Right ventricle myocardium inferior (tissue), 1 donor: ENCODE results near the gene SMAP1. TPM values are rescaled to one million over a fixed set of nuclear protein-coding genes. Genes with fewer than 3 reads are reported as not detected.

Experiments used
- ATAC-seq: fragments of 200-7000 bp; cut with Tn5 transposase; one replicate; pipeline ENCODE4 v1.9.1; 2020; ENCODE audit warnings: mild to moderate bottlenecking, moderate library complexity
- DNase-seq: peaks from one replicate; pipeline ENCODE4 v3.0.0; 2021; ENCODE audit errors: missing footprints
- intact Hi-C: fragments of 100-400 bp; cut with DNase I; formaldehyde crosslinking; loops from one replicate; pipeline ENCODE4 v1.11.0; 2022
- long read RNA-seq: library from polyadenylated mRNA; unstranded; transcript quantifications from one replicate; pipeline ENCODE4 v2.0.0, GENCODE V29; 2021
- total RNA-seq: library from RNA; stranded (reverse); fragmentation: NEBNext Ultra II Directional; extraction: Animal tissue kit (Norgen Biotek cat#: 25700); gene quantifications from one replicate; pipeline ENCODE4 v1.2.1, GENCODE V29; 2021
- donor health status: DM: no; HTN: yes; CAD: no; lungs with severe emphysema.

The SMAP1 gene
- 27.3 TPM for total RNA-seq
- long read RNA-seq, transcript SMAP1-203 (11 exons, 3,333 nt), result major isoform, 30 of 37 reads
- long read RNA-seq, partial matches to known transcripts, result 3 of 37 reads
- long read RNA-seq, other reads (novel, unspliced or antisense), result 4 of 37 reads

GRCh38 chr6:70667711-70668498, at the start of gene SMAP1:
Gene SMAP1 (plus strand): TSS chr6:70667883. CDS start chr6:70668024, 141 bp downstream.
- peak; percentile 99 for ATAC-seq

GRCh38 chr6:70620746-70621145, 46.9 kb upstream of the SMAP1 start:
- ATAC-seq, result no peak
- DNase-seq, result no peak
- intact Hi-C loops, result no loop called here

More at GRCh38 chr6:70667711-70668498, at the start of gene SMAP1:
- peak; percentile 97 for DNase-seq
- intact Hi-C loops, result loop anchor here (5.0 to 10.0 kb wide), 3 partner anchors 101 to 253 kb away; partner anchors contain the start of genes FAM135A and SDHAF4

GRCh38 chr6:70622461-70622860, 45.2 kb upstream of the SMAP1 start:
- no peak for ATAC-seq
- intact Hi-C loops, result no loop called here
- no peak for DNase-seq

- no peak for ATAC-seq
- intact Hi-C loops, result no loop called here
- DNase-seq, result no peak
Observed at GRCh38 chr6:70625436-70625835, 42.2 kb upstream of the SMAP1 start.

- intact Hi-C loops, result no loop called here
Observed at GRCh38 chr6:70627500-70628254, 40.0 kb upstream of the SMAP1 start.

GRCh38 chr6:70629929-70630328, 37.8 kb upstream of the SMAP1 start:
- intact Hi-C loops, result no loop called here
- DNase-seq, result no peak
- no peak for ATAC-seq

More at GRCh38 chr6:70627500-70628254, 40.0 kb upstream of the SMAP1 start:
- ATAC-seq (no peak), DNase-seq (no peak)

- intact Hi-C loops, result no loop called here
- ATAC-seq, result no peak
- DNase-seq, result no peak
Observed at GRCh38 chr6:70633870-70634269, 33.8 kb upstream of the SMAP1 start.

- intact Hi-C loops, result no loop called here
- ATAC-seq, result no peak
Observed at GRCh38 chr6:70636596-70636995, 31.1 kb upstream of the SMAP1 start.

GRCh38 chr6:70638468-70638867, 29.2 kb upstream of the SMAP1 start:
- ATAC-seq, result no peak
- no peak for DNase-seq
- intact Hi-C loops, result no loop called here

More at GRCh38 chr6:70636596-70636995, 31.1 kb upstream of the SMAP1 start:
- DNase-seq, result no peak

GRCh38 chr6:70651326-70651905, 16.3 kb upstream of the SMAP1 start:
- DNase-seq (no peak), ATAC-seq (no peak)
- intact Hi-C loops, result no loop called here

GRCh38 chr6:70652216-70652615, 15.5 kb upstream of the SMAP1 start:
- DNase-seq (no peak), ATAC-seq (no peak)
- intact Hi-C loops, result no loop called here

GRCh38 chr6:70657706-70658105, 10.0 kb upstream of the SMAP1 start:
- DNase-seq, result no peak
- no peak for ATAC-seq
- intact Hi-C loops, result no loop called here

- intact Hi-C loops, result loop anchor here (10.0 kb wide), 1 partner anchor 249 kb away; the partner anchor contains the start of gene FAM135A
- DNase-seq (no peak), ATAC-seq (no peak)
Observed at GRCh38 chr6:70663881-70664466, 3.7 kb upstream of the SMAP1 start.

- intact Hi-C loops, result loop anchor here (5.0 to 10.0 kb wide), 3 partner anchors 99 to 252 kb away; partner anchors contain the start of genes FAM135A and SDHAF4
- no peak for DNase-seq
- no peak for ATAC-seq
Observed at GRCh38 chr6:70666706-70667105, 977 bp upstream of the SMAP1 start.

GRCh38 chr6:70667256-70667710, 400 bp upstream of the SMAP1 start:
- no peak for DNase-seq
- ATAC-seq, result no peak
- intact Hi-C loops, result loop anchor here (5.0 to 10.0 kb wide), 3 partner anchors 100 to 252 kb away; partner anchors contain the start of genes FAM135A and SDHAF4

GRCh38 chr6:70668499-70668812, 773 bp downstream of the SMAP1 start:
- intact Hi-C loops, result loop anchor here (5.0 to 10.0 kb wide), 3 partner anchors 101 to 254 kb away; partner anchors contain the start of genes FAM135A and SDHAF4
- no peak for DNase-seq
- peak; percentile 69 for ATAC-seq

- no peak for DNase-seq
- intact Hi-C loops, result loop anchor here (5.0 to 10.0 kb wide), 3 partner anchors 102 to 254 kb away; partner anchors contain the start of genes FAM135A and SDHAF4
- no peak for ATAC-seq
Observed at GRCh38 chr6:70669133-70669532, 1.4 kb downstream of the SMAP1 start.

GRCh38 chr6:70672549-70672948, 4.9 kb downstream of the SMAP1 start:
- DNase-seq, result no peak
- no peak for ATAC-seq
- intact Hi-C loops, result no loop called here

- ATAC-seq, result peak; percentile 23
- no peak for DNase-seq
- intact Hi-C loops, result no loop called here
Observed at GRCh38 chr6:70673054-70673453, 5.4 kb downstream of the SMAP1 start.
